ENCODE measurements around the gene ZEB2.

GRCh38 chr2:144504218-144504641, 15.7 kb downstream of the ZEB2 start:
- TF ChIP-seq CTCF (IDR thresholded peaks at IDR 0.05; ENCODE audit: control extremely low read depth in 1 of 3, insufficient read depth in 1 of 3, low read depth in 1 of 3, low read length in 3 of 3) (peak in 2 of 3 experiments; percentile 35 to 57; a peak in 3 of 4 replicates), ATF2 (IDR thresholded peaks at IDR 0.05; ENCODE audit: low read length) (no peak), BRCA1 (IDR thresholded peaks at IDR 0.05; ENCODE audit: low read depth, low read length) (no peak), TCF12 (IDR thresholded peaks at IDR 0.05; ENCODE audit: low read depth, low read length) (no peak), RAD21 (IDR thresholded peaks at IDR 0.05 in 1 of 2, conservative IDR thresholded peaks at IDR 0.05 in 1 of 2; ENCODE audit: low read depth in 2 of 2, low read length in 2 of 2) (peak; percentile 29 to 48; a peak in 3 of 4 replicates), KDM5A (IDR thresholded peaks at IDR 0.05; ENCODE audit: low read length) (no peak)
